CD14-positive monocyte (primary cell): ENCODE data around the gene RAD50. TPM values are rescaled to one million over a fixed set of nuclear protein-coding genes. Genes with fewer than 3 reads are reported as not detected.

Experiments used
- DNase-seq, 3 donors: peaks; one replicate each; pipeline ENCODE4 v3.0.0-alpha.2; 2011 to 2022
- H2AFZ ChIP-seq: 2 replicates; pipeline ENCODE4 v1.6.0; 2012; ENCODE audit warnings: mild to moderate bottlenecking, low read depth, low read length, inconsistent platforms; ENCODE audit not compliant: insufficient read depth, poor library complexity, severe bottlenecking
- H3K27ac ChIP-seq, 2 donors: 1 replicate in 1 of 2; 2 replicates in 1 of 2; pipeline ENCODE4 v1.5.1; 2012 to 2013; ENCODE audit warnings: low read length in 2 of 2, control low read depth in 1 of 2, inconsistent platforms in 1 of 2, low read depth in 1 of 2, mild to moderate bottlenecking in 1 of 2
- H3K27me3 ChIP-seq, 2 donors: one replicate each; pipeline versions ENCODE4 v1.6.0 to v1.6.1; 2011 to 2013; ENCODE audit warnings: low read length in 2 of 2; ENCODE audit not compliant: control insufficient read depth in 2 of 2, insufficient read depth in 2 of 2
- H3K36me3 ChIP-seq, 2 donors: replicated peaks in 1 of 2; 1 replicate in 1 of 2; 2 replicates in 1 of 2; pipeline versions ENCODE4 v1.5.1 to v1.6.1; 2012 to 2013; ENCODE audit warnings: low read length in 2 of 2, control low read depth in 1 of 2, inconsistent platforms in 1 of 2, mild to moderate bottlenecking in 1 of 2; ENCODE audit not compliant: insufficient read depth in 2 of 2, control insufficient read depth in 1 of 2
- H3K4me1 ChIP-seq, 2 donors: 1 replicate in 1 of 2; 2 replicates in 1 of 2; pipeline versions ENCODE4 v1.5.1 to v1.6.1; 2012 to 2013; ENCODE audit warnings: low read length in 2 of 2, control low read depth in 1 of 2, inconsistent platforms in 1 of 2, mild to moderate bottlenecking in 1 of 2, moderate library complexity in 1 of 2; ENCODE audit not compliant: insufficient read depth in 2 of 2, control insufficient read depth in 1 of 2
- H3K4me2 ChIP-seq: replicated peaks from 2 replicates; pipeline ENCODE3; 2012; ENCODE audit warnings: low read length, moderate library complexity, mild to moderate bottlenecking; ENCODE audit not compliant: poor library complexity, severe bottlenecking; ENCODE audit errors: extremely low read depth
- H3K4me3 ChIP-seq, 3 experiments: fragments of 200-600 bp in 1 of 3; sonication (generic) in 1 of 3; replicated peaks in 1 of 3; 1 replicate in 2 of 3; 2 replicates in 1 of 3; pipeline ENCODE4 v1.5.1; 2011 to 2013; ENCODE audit warnings: low read length in 3 of 3, mild to moderate bottlenecking in 3 of 3, control low read depth in 2 of 3, low read depth in 2 of 3, inconsistent platforms in 1 of 3, moderate library complexity in 1 of 3
- H3K79me2 ChIP-seq: 2 replicates; pipeline ENCODE4 v1.6.0; 2012; ENCODE audit warnings: mild to moderate bottlenecking, control low read depth, inconsistent platforms, low read length, moderate library complexity; ENCODE audit not compliant: insufficient read depth
- H3K9ac ChIP-seq: 2 replicates; pipeline ENCODE4 v1.6.0; 2017; ENCODE audit warnings: low read length, mild to moderate bottlenecking; ENCODE audit not compliant: insufficient read depth, poor library complexity, severe bottlenecking
- H3K9me3 ChIP-seq, 2 donors: replicated peaks in 1 of 2; 1 replicate in 1 of 2; 2 replicates in 1 of 2; pipeline versions ENCODE4 v1.5.1 to v1.6.1; 2012 to 2013; ENCODE audit warnings: low read length in 2 of 2, control low read depth in 1 of 2; ENCODE audit not compliant: control insufficient read depth in 1 of 2, insufficient read depth in 1 of 2
- H4K20me1 ChIP-seq: 2 replicates; pipeline ENCODE4 v1.6.0; 2012; ENCODE audit warnings: mild to moderate bottlenecking, low read length, control low read depth, moderate library complexity; ENCODE audit not compliant: insufficient read depth
- H3K27ac Mint-ChIP-seq, 7 donors: one replicate each; pipeline ENCODE4 v1.8.0; 2020; ENCODE audit warnings: mild to moderate bottlenecking in 7 of 7, mixed read lengths in 7 of 7, moderate library complexity in 6 of 7, inconsistent platforms in 2 of 7
- H3K27me3 Mint-ChIP-seq, 3 donors: one replicate each; pipeline ENCODE4 v1.8.0; 2021 to 2022; ENCODE audit warnings: low read depth in 3 of 3, mild to moderate bottlenecking in 3 of 3, mixed read lengths in 3 of 3, moderate library complexity in 3 of 3, inconsistent platforms in 1 of 3
- H3K36me3 Mint-ChIP-seq, 2 donors: one replicate each; pipeline ENCODE4 v1.8.0; 2020; ENCODE audit warnings: mixed read lengths in 2 of 2, inconsistent platforms in 1 of 2, mild to moderate bottlenecking in 1 of 2
- H3K4me1 Mint-ChIP-seq: one replicate; pipeline ENCODE4 v1.8.0; 2020; ENCODE audit warnings: mild to moderate bottlenecking, mixed read lengths
- H3K4me3 Mint-ChIP-seq, 2 donors: one replicate each; pipeline ENCODE4 v1.8.0; 2020; ENCODE audit warnings: mild to moderate bottlenecking in 2 of 2, mixed read lengths in 2 of 2, moderate library complexity in 1 of 2
- H3K9me3 Mint-ChIP-seq, 7 donors: one replicate each; pipeline ENCODE4 v1.8.0; 2020 to 2022; ENCODE audit warnings: mixed read lengths in 7 of 7, mild to moderate bottlenecking in 6 of 7, moderate library complexity in 6 of 7, inconsistent platforms in 2 of 7
- WGBS: methylation state at CpG from one replicate; pipeline ENCODE4 v1.1.5; 2013; ENCODE audit warnings: missing lambda C conversion rate; ENCODE audit not compliant: insufficient coverage; 5-methylcytosine and 5-hydroxymethylcytosine counted together
- intact Hi-C, 2 donors: fragments of 100-400 bp; cut with micrococcal nuclease; formaldehyde crosslinking; loops; one replicate each; pipeline versions ENCODE4 v1.15.0 to v1.15.1; 2023
- polyA plus RNA-seq, 3 donors: library from polyadenylated mRNA; depleted of rRNA in 1 of 3; unstranded in 2 of 3; stranded (reverse) in 1 of 3; fragments of 300-500 nt in 2 of 3; fragments of >200 nt in 1 of 3; fragmentation: Illumina TruSeq in 2 of 3; gene quantifications; 1 replicate in 2 of 3; 2 replicates in 1 of 3; pipeline ENCODE4 v1.2.3, GENCODE V29; 2012 to 2021
- TF ChIP-seq, protein P1 (sequence below): fragments of 200-600 bp; IDR thresholded peaks from one replicate; pipeline ENCODE4 v1.8.0; 2022; ENCODE audit warnings: antibody characterized with exemption, mild to moderate bottlenecking

Gene RAD50
- polyA plus RNA-seq, 3 donors: 5.8 to 9.3 (median 8.2) TPM

GRCh38 chr5:132644177-132644576 lies 87.4 kb downstream of the RAD50 start:
- H3K9me3 Mint-ChIP-seq: peaks cover 5 to 15% (median 14%) of the 10 kb centered on the region in 7 donors
- H3K4me3 Mint-ChIP-seq: no peak overlapping the region
- TF ChIP-seq, protein P1, sequence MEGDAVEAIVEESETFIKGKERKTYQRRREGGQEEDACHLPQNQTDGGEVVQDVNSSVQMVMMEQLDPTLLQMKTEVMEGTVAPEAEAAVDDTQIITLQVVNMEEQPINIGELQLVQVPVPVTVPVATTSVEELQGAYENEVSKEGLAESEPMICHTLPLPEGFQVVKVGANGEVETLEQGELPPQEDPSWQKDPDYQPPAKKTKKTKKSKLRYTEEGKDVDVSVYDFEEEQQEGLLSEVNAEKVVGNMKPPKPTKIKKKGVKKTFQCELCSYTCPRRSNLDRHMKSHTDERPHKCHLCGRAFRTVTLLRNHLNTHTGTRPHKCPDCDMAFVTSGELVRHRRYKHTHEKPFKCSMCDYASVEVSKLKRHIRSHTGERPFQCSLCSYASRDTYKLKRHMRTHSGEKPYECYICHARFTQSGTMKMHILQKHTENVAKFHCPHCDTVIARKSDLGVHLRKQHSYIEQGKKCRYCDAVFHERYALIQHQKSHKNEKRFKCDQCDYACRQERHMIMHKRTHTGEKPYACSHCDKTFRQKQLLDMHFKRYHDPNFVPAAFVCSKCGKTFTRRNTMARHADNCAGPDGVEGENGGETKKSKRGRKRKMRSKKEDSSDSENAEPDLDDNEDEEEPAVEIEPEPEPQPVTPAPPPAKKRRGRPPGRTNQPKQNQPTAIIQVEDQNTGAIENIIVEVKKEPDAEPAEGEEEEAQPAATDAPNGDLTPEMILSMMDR: no peak
- H3K4me1 ChIP-seq: no peaks in the 10 kb centered on the region
- H3K4me3 ChIP-seq: no peak overlapping the region
- H2AFZ ChIP-seq: no peak overlapping the region
- H3K27me3 ChIP-seq: no peaks in the 10 kb centered on the region
- no peak for DNase-seq
- peaks cover 38 to 43% of the 10 kb centered on the region in 2 donors for H3K36me3 ChIP-seq
- no peaks in the 10 kb centered on the region for H3K79me2 ChIP-seq
- intact Hi-C loops: no loop called here
- no peaks in the 10 kb centered on the region for H3K4me1 Mint-ChIP-seq
- H3K36me3 Mint-ChIP-seq: peaks cover 43 to 53% of the 10 kb centered on the region in 2 donors
- H3K27ac Mint-ChIP-seq: no peak overlapping the region
- H3K27me3 Mint-ChIP-seq: peaks cover 0 to 3% (median 3%) of the 10 kb centered on the region in 3 donors
- peaks cover 0 to 2% of the 10 kb centered on the region in 2 donors for H3K9me3 ChIP-seq
- H3K9ac ChIP-seq: no peak overlapping the region
- no peak overlapping the region for H3K27ac ChIP-seq
- no peak overlapping the region for H3K4me2 ChIP-seq
- no peaks in the 10 kb centered on the region for H4K20me1 ChIP-seq

DNA sequence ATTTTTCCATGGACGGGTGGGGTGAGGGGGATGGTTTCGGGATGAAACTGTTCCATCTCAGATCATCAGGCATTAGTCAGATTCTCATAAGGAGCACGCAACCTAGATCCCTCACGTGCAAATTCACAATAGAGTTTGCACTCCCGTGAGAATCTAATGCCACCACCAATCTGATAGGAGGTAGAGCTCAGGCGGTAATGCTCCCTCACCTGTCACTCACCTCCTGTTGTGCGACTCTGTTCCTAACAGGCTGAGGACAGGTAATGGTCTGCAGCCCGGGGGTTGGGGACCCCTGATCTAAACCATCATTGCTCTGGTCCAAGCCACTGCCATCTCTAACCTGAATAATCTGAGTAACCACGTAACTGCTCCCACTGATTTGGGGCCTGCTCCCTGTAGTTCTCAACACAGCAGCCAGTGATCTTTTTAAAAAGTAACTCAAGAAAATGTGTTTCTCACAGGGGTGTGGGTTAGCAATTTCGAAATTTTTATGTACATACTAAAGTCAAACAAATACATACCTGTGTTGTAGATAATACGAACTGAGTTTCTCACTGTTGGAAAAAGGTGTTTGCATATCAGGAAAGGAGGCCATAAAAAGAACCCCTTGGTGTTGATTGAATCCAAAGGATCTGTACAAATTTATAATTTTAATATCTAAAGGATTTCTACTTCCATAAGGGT lies 89.9 kb downstream of the RAD50 start:
- Histone ChIP-seq H2AFZ (no peak overlapping the region), H3K9me3 (peaks cover 0 to 2% of the 10 kb centered on the region in 2 donors), H3K4me3 (no peak overlapping the region), H3K36me3 (peaks cover 13 to 18% of the 10 kb centered on the region in 2 donors), H3K27me3 (peaks cover 0 to 3% of the 10 kb centered on the region in 2 donors), H3K79me2 (no peaks in the 10 kb centered on the region), H4K20me1 (no peaks in the 10 kb centered on the region), H3K27ac (no peak overlapping the region), H3K9ac (no peak overlapping the region), H3K4me1 (no peaks in the 10 kb centered on the region), H3K4me2 (no peak overlapping the region)
- TF ChIP-seq, protein P1: no peak
- peaks cover 20 to 28% of the 10 kb centered on the region in 2 donors for H3K36me3 Mint-ChIP-seq
- H3K27ac Mint-ChIP-seq: no peak overlapping the region
- peaks cover 5 to 15% (median 14%) of the 10 kb centered on the region in 7 donors for H3K9me3 Mint-ChIP-seq
- H3K4me3 Mint-ChIP-seq: no peak overlapping the region
- WGBS: 100% methylated on average over 1 of the region's 11 CpGs
- H3K27me3 Mint-ChIP-seq: peaks cover 3 to 7% (median 6%) of the 10 kb centered on the region in 3 donors
- no peak for DNase-seq
- H3K4me1 Mint-ChIP-seq: no peaks in the 10 kb centered on the region
- intact Hi-C loops: no loop called here
